Measurements from ENCODE around the gene ZBTB4. TPM values are rescaled to one million over a fixed set of nuclear protein-coding genes. Genes with fewer than 3 reads are reported as not detected.

ZBTB4 gene
- total RNA-seq, 1 donor from 2014 or later, result 26.8 TPM

GRCh38 chr17:7440834-7441195 lies 38.6 kb downstream of the ZBTB4 start:
- Mint-ChIP-seq H3K27me3 (peaks cover 58% of the 10 kb centered on the region), H3K4me1 (ENCODE audit: low read depth) (peaks cover 29% of the 10 kb centered on the region), H3K36me3 (ENCODE audit: insufficient read depth) (no peaks in the 10 kb centered on the region), H3K9me3 (ENCODE audit: low read depth) (no peaks in the 10 kb centered on the region), H3K27ac (peak overlapping the region; percentile 88), H3K4me3 (ENCODE audit: low read depth) (peak overlapping the region; percentile 88)
- DNase-seq (ENCODE audit: low spot score, unreplicated experiment), result no peak
- TF ChIP-seq, protein P1, sequence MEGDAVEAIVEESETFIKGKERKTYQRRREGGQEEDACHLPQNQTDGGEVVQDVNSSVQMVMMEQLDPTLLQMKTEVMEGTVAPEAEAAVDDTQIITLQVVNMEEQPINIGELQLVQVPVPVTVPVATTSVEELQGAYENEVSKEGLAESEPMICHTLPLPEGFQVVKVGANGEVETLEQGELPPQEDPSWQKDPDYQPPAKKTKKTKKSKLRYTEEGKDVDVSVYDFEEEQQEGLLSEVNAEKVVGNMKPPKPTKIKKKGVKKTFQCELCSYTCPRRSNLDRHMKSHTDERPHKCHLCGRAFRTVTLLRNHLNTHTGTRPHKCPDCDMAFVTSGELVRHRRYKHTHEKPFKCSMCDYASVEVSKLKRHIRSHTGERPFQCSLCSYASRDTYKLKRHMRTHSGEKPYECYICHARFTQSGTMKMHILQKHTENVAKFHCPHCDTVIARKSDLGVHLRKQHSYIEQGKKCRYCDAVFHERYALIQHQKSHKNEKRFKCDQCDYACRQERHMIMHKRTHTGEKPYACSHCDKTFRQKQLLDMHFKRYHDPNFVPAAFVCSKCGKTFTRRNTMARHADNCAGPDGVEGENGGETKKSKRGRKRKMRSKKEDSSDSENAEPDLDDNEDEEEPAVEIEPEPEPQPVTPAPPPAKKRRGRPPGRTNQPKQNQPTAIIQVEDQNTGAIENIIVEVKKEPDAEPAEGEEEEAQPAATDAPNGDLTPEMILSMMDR (IDR thresholded peaks at IDR 0.05; ENCODE audit: unreplicated experiment), result no peak

DNA sequence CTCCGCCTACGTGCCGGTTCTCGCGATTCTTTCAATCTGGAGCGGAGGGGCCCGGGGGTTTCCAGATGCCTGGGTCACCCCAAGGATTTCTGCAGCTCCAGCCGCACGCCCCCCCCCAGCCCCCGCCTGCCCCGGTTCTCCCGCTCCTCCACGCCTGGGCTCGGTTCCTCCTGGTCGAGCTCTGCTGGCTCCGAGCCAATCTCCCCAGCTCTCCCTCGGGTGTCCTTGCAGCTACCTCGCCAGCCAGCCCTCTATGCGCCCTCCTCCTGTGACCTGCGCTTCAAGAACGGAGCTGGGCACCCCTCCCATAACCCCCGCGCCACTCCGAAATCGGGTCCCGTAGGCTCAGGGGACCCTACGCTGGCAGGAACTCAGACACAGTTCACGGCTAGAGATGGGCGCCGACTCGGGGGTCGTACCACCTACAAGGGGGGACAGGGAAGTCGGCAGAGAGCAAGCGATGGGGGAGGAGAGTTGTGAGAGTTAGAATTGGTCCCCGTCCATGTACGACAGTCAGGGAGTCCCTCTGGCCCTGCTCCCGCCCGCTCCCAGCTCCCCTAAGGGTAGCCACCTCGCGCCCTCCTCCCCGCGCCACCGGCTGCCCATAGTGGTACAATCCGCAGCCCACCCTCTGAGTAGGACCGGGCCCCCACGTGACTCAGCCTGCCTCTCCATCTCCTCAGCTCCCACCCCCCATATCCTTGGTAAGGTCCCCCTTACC lies 39.2 kb downstream of the ZBTB4 start:
- Mint-ChIP-seq H3K4me1 (ENCODE audit: low read depth) (peaks cover 24% of the 10 kb centered on the region), H3K36me3 (ENCODE audit: insufficient read depth) (no peaks in the 10 kb centered on the region), H3K9me3 (ENCODE audit: low read depth) (no peaks in the 10 kb centered on the region), H3K27ac (peak overlapping the region; percentile 88), H3K27me3 (peaks cover 58% of the 10 kb centered on the region), H3K4me3 (ENCODE audit: low read depth) (peak overlapping the region; percentile 88)
- no peak for DNase-seq (ENCODE audit: low spot score, unreplicated experiment)
- TF ChIP-seq, protein P1 (IDR thresholded peaks at IDR 0.05; ENCODE audit: unreplicated experiment), result no peak

- Mint-ChIP-seq H3K4me1 (ENCODE audit: low read depth) (peaks cover 23% of the 10 kb centered on the region), H3K27me3 (peaks cover 58% of the 10 kb centered on the region), H3K9me3 (ENCODE audit: low read depth) (no peaks in the 10 kb centered on the region), H3K4me3 (ENCODE audit: low read depth) (peak within 1 kb of the TSS; percentile 88), H3K27ac (peak within 1 kb of the TSS; percentile 88), H3K36me3 (ENCODE audit: insufficient read depth) (no peaks in the 10 kb centered on the region)
- TF ChIP-seq, protein P1 (IDR thresholded peaks at IDR 0.05; ENCODE audit: unreplicated experiment), result no peak
- DNase-seq (ENCODE audit: low spot score, unreplicated experiment), result no peak
Observed at GRCh38 chr17:7439462-7440112, 39.8 kb downstream of the ZBTB4 start, which contains the start of gene FGF11. TSS of gene FGF11 (plus strand) at chr17:7439512. CDS start at chr17:7439621, 109 bp downstream.

DNA sequence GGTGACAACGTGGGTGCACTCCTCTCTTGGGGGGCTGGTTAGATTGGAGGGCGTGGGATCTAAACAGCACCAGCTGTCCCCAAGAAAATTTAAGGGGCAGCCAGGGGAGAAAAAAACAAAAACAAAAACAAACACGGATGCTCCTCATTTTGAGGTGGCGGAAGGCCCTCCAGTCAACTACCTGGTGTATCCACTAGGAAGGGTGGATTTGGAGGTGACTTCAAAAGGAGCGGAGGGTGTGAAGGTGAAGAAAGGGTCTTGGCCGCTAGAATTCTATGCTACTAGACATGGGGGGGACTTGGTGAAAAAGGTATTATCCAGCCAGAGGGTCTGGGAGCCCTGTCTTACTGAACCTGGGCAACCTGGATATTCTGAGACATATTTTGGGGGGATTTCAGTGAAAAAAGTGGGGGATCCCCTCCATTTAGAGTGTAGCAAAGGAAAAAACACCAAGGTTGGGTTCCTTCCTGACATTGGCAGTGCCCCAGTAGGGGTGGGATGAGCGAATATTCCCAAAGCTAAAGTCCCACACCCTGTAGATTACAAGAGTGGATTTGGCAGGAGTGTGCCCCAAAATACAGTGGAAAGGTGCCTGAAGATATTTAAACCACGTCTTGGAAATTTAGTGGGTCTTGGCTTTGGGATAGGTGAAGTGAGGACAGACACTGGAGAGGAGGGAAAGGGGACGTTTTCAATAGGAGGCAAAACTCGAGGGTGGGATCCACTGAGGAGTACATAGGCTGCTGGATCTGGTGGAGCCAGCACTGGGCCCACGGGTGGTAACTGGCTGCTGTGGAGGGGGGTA lies 40.6 kb downstream of the ZBTB4 start:
- Mint-ChIP-seq H3K27me3 (peaks cover 57% of the 10 kb centered on the region), H3K4me1 (ENCODE audit: low read depth) (peaks cover 23% of the 10 kb centered on the region), H3K27ac (no peak overlapping the region), H3K4me3 (ENCODE audit: low read depth) (peak overlapping the region; percentile 56), H3K9me3 (ENCODE audit: low read depth) (no peaks in the 10 kb centered on the region), H3K36me3 (ENCODE audit: insufficient read depth) (no peaks in the 10 kb centered on the region)
- TF ChIP-seq, protein P1 (IDR thresholded peaks at IDR 0.05; ENCODE audit: unreplicated experiment), result no peak
- DNase-seq (ENCODE audit: low spot score, unreplicated experiment), result no peak
